ENCODE data around the gene DNAL1. TPM values are rescaled to one million over a fixed set of nuclear protein-coding genes. Genes with fewer than 3 reads are reported as not detected.

Gene DNAL1
- total RNA-seq, 1 donor from 2014 or later: 18.1 TPM

DNA sequence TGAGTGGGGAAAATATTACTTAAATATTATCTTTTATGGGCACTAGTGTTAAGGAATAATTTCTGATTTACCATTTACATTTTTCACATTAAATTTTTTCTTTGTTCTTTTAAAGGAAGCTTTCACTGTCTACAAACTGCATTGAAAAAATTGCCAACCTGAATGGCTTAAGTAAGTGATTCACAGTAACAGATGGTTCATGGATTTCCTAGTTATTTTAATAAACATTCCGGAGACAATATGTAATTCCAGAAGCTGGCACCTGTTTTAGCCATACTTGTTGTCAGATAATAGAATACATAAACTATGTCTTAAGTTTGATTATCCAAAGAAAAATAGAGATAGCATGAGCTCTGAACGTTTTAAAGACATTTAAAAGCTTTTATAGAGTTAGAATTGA is 17.1 kb downstream of the DNAL1 start:
- no peak for DNase-seq (ENCODE audit: low read depth, low spot score)
- H3K4me3 Mint-ChIP-seq: no peak overlapping the region
- H3K27ac Mint-ChIP-seq (ENCODE audit: unreplicated experiment): no peak overlapping the region
- no peaks in the 10 kb centered on the region for H3K27me3 Mint-ChIP-seq (ENCODE audit: low read depth)
- TF ChIP-seq, protein P1, sequence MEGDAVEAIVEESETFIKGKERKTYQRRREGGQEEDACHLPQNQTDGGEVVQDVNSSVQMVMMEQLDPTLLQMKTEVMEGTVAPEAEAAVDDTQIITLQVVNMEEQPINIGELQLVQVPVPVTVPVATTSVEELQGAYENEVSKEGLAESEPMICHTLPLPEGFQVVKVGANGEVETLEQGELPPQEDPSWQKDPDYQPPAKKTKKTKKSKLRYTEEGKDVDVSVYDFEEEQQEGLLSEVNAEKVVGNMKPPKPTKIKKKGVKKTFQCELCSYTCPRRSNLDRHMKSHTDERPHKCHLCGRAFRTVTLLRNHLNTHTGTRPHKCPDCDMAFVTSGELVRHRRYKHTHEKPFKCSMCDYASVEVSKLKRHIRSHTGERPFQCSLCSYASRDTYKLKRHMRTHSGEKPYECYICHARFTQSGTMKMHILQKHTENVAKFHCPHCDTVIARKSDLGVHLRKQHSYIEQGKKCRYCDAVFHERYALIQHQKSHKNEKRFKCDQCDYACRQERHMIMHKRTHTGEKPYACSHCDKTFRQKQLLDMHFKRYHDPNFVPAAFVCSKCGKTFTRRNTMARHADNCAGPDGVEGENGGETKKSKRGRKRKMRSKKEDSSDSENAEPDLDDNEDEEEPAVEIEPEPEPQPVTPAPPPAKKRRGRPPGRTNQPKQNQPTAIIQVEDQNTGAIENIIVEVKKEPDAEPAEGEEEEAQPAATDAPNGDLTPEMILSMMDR (conservative IDR thresholded peaks at IDR 0.05): no peak
- peaks cover 8% of the 10 kb centered on the region for H3K36me3 Mint-ChIP-seq (ENCODE audit: low read depth)
- no peaks in the 10 kb centered on the region for H3K4me1 Mint-ChIP-seq
- H3K9me3 Mint-ChIP-seq: no peaks in the 10 kb centered on the region

- no peaks in the 10 kb centered on the region for H3K4me1 Mint-ChIP-seq
- TF ChIP-seq, protein P1 (conservative IDR thresholded peaks at IDR 0.05): peak; percentile 58
- no peak overlapping the region for H3K4me3 Mint-ChIP-seq
- H3K27me3 Mint-ChIP-seq (ENCODE audit: low read depth): no peaks in the 10 kb centered on the region
- DNase-seq (ENCODE audit: low read depth, low spot score): no peak
- H3K27ac Mint-ChIP-seq (ENCODE audit: unreplicated experiment): no peak overlapping the region
- H3K9me3 Mint-ChIP-seq: no peaks in the 10 kb centered on the region
- H3K36me3 Mint-ChIP-seq (ENCODE audit: low read depth): peaks cover 8% of the 10 kb centered on the region
Observed at GRCh38 chr14:73662487-73662943, 17.7 kb downstream of the DNAL1 start.

DNA sequence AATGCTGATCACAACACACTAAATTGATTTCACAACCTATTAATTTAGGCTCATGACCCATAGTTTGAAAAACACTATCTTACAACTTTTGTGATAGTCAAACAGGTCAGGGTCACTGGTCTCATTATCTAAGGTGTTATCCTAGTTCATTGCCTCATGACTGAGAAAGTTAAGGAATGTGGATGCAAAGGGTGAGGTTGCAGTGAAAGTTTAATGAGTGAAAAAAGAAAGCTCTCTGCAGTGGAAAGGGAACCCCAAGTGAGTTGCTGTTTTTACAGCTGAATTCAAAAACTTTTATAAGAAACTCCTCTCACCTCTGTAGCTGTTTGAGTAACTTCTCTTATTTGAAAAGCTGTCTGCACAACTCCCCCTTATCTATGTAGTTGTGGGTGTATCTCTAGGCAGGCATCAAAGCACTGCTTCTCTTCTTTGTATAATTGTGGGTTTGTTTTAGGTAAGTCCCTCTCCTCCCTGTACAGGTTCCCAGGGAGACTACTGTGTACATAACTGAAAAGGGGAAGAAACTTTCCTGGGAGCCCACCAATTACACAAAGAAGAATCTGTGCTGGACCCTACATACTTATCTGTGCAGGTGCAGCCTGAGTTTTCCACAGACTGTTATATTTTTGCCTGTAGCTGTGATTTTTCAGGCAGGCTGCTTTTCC is 18.9 kb downstream of the DNAL1 start:
- no peaks in the 10 kb centered on the region for H3K9me3 Mint-ChIP-seq
- H3K4me3 Mint-ChIP-seq: no peak overlapping the region
- no peak overlapping the region for H3K27ac Mint-ChIP-seq (ENCODE audit: unreplicated experiment)
- no peaks in the 10 kb centered on the region for H3K4me1 Mint-ChIP-seq
- DNase-seq (ENCODE audit: low read depth, low spot score): no peak
- H3K27me3 Mint-ChIP-seq (ENCODE audit: low read depth): no peaks in the 10 kb centered on the region
- TF ChIP-seq, protein P1 (conservative IDR thresholded peaks at IDR 0.05): no peak
- peaks cover 8% of the 10 kb centered on the region for H3K36me3 Mint-ChIP-seq (ENCODE audit: low read depth)

GRCh38 chr14:73665130-73665529 is 20.3 kb downstream of the DNAL1 start:
- Mint-ChIP-seq H3K4me1 (no peaks in the 10 kb centered on the region), H3K36me3 (ENCODE audit: low read depth) (peaks cover 8% of the 10 kb centered on the region), H3K27ac (ENCODE audit: unreplicated experiment) (no peak overlapping the region), H3K9me3 (no peaks in the 10 kb centered on the region), H3K27me3 (ENCODE audit: low read depth) (no peaks in the 10 kb centered on the region), H3K4me3 (no peak overlapping the region)
- DNase-seq (ENCODE audit: low read depth, low spot score): no peak
- TF ChIP-seq, protein P1 (conservative IDR thresholded peaks at IDR 0.05): no peak

- no peak overlapping the region for H3K27ac Mint-ChIP-seq (ENCODE audit: unreplicated experiment)
- peaks cover 8% of the 10 kb centered on the region for H3K36me3 Mint-ChIP-seq (ENCODE audit: low read depth)
- no peaks in the 10 kb centered on the region for H3K4me1 Mint-ChIP-seq
- H3K9me3 Mint-ChIP-seq: no peaks in the 10 kb centered on the region
- H3K27me3 Mint-ChIP-seq (ENCODE audit: low read depth): no peaks in the 10 kb centered on the region
- DNase-seq (ENCODE audit: low read depth, low spot score): no peak
- H3K4me3 Mint-ChIP-seq: no peak overlapping the region
- TF ChIP-seq, protein P1 (conservative IDR thresholded peaks at IDR 0.05): no peak
Observed at GRCh38 chr14:73666583-73666982, 21.8 kb downstream of the DNAL1 start.
